Fibroblast of skin of back (primary cell): ENCODE results near the gene REG4.
"Not testable (repeated sequence)": the region's sequence is repeated elsewhere in the genome, so short reads cannot be mapped to it uniquely, and the experiment has no call there.

Experiments
- DNase-seq: peaks from one replicate; pipeline ENCODE4 v3.0.0-alpha.2; 2013

REG4 gene

DNA sequence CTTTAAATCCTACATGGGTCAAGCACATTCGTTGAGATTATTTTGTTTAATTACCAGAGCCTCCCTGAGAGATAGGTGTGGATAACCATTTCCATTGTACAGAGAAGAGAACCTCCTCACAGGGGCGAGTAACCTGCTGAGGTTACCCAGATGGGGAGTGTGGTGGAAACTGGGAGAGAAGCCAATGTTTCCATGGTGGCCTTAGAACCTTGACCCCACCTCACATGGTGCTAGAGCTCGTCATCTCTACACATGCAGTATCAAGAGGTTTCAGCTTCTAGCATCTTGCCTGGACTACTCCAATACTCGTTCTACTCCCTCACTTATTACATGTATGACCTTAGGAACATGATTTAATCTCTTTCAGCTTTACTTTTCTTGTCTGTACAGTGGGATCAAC is 4.8 kb downstream of the REG4 start:
- DNase-seq, result no peak

DNA sequence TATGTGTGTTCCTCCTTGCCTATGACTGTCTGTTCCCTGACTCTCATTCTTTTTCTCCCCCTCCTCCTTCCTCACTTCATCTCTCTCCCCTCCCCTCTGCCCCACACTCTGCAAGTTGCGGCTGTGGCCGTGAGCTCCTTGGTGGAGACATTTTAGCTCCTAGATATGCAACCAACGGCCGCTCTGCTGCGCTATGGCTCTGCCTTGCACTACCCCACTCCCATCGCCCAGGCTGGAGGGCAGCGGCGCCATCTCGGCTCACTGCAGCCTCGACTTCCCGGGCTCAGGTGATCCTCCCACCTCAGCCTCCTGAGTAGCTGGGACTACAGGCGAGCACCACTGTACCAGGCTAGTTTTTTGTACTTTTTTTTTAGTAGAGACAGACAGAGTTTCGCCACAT is 5.5 kb downstream of the REG4 start:
- no peak for DNase-seq

DNA sequence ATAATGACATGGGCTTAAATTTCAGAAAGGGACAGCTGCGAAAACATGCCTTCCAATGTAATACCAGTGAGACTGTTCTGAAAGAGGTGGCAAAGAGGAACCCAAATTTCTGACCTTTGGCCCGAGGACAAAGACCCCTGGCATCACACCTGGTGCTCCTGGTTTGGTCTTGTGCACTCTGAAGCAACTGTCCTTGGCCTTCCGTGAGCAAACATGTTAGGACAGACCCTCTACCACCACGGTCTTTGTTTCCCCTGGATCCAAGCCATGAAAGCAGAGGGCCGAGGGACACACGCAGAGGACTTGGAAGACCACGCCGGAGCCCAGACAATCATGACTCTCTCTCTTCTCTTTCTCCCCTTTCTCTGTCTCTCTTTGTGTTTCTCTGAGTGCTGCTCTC is 6.0 kb downstream of the REG4 start:
- no peak for DNase-seq

DNA sequence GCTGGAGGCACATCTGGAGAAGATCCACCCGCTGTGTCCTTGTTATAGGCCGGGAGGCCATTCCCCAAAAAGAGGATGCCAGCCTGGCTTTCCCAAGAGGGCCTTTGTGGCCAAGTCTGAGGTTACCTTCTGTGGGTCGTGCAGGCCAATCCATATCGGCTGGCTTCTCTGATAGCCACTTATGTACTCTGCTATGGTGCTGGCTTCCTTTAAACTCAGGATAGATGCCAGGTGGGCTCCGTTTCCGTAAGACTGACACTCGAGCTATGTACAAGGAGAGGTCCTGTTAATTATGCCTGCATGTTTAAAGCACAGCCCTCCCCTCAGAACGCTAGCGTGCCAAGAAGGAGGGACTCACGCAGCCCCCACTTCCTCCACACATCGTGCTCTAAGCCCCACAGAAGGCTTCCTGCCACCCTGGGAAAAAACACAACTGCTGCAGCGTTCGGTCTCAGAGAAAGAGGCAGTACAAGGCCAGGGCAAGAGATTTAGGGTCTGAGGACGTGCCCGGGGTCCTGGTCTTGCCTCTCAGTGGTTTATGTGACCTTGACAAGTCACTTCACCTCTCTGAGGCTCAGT is 11.6 kb downstream of the REG4 start:
- DNase-seq, result no peak

DNA sequence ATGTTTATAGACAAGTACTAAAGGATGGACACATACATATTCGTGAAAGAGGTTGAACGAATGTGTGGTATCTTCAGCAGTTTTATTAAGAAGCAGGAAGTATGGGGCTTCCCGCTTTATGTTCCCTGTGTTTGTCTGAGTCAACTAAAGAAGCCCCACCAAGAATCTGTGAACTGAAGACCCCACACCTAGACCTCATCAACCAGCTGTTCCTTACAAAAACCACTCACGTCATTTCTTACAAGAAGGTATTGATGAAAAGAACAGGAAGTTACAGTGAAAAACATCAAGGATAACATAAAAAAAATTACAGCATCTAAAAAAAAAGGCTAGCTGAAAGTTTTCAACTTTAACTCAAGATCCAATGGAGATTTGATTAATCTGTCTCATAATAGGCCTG is 12.3 kb downstream of the REG4 start:
- DNase-seq, result no peak

DNA sequence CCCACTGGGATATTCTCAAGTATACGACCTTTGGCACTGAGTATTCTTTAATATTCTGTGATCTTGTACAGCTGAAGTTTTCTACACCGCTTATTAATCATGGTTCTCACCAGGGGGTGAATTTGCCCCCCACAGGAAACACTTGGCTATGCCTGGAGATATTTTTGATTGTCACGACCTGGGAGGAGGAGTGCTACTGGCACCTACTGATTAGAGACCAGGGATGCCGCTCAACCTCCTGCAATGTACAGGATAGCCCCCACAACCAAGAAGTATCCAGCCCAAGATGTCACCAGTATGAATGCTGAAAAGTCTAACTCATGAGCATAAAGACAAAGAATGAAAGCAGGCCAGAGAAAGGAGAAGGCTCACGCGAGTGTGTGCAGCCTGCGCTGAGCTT is 13.7 kb downstream of the REG4 start:
- no peak for DNase-seq

DNA sequence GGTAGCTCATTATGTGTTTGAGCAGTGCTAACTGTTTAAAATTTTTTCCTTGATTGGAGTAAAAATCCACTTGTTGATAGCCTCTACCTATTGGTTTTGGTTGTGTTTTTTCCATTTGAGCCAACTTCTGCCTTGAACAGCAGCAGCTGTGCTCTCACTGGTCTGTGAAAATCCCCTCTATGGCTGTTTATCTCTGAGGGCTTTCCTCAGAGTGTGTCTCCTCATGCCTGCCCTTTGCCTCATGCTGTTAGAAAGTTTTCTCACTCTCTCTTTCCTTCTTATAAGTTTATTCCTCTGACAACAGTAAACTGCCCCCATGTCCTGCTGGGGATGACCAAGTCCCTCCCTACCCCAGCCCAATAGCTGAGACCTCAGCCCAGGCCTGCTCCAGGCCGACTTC is 14.1 kb downstream of the REG4 start:
- no peak for DNase-seq

DNA sequence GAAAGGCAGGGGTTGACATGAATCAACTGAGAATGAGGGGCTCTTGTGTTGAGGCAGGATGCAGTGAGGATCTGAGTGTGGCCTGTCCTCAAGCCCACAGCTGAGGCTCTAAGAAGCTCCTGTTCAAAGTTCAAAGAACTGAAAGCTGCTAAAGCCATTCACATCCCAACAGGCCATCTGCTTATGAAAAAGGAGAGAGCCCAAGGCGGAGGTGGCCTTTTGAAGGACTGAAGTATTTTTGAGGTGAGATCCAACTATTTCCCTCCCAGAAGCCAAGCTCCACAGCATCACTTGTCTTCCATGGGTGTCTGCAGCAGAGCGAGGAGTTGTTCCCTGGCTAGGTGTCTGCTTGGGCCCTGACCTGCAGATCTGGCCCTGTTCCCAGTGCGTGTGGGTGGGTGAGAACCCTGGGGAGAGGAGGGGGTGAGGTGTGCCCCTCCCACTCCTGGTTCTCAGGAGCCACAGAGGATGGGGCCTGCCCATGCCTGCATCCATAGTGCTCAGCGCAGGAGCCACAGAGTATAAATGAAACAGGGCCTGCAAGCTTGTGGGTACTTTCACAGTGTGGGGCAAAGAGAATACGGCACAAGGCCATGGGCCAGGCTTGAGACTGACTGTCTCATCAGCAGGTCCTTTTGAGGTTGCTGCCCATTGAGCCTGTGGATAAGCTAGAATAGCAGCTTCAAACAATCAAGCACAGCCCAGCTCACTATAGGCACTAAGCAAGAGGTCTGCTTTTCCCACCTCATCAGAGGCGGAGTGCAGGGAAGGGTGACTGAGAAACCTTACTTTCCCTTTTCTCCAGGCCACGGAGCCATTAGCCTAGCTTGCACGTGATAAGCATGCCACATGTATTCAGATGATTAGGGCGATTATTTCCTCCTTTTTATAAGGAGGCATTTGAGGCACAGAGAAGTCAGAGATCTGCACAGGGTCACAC is 15.7 kb downstream of the REG4 start:
- no peak for DNase-seq

DNA sequence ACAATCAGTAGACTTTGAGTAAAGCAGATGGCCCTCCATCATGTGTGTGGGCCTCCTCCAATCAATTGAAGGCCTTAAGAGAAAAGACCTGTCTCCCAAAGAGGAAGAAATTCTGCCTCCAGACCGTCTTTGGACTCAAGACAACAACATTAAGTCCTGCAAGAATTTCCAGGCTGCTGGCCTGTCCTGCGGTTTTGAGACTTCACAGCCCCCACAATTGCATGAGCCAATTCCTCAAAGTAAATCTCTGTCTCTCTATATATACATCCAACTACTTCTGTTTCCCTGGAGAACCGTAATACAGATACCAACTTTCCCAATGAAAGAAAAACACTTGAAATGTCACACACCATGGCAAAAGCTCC is 16.4 kb downstream of the REG4 start:
- DNase-seq, result no peak

DNA sequence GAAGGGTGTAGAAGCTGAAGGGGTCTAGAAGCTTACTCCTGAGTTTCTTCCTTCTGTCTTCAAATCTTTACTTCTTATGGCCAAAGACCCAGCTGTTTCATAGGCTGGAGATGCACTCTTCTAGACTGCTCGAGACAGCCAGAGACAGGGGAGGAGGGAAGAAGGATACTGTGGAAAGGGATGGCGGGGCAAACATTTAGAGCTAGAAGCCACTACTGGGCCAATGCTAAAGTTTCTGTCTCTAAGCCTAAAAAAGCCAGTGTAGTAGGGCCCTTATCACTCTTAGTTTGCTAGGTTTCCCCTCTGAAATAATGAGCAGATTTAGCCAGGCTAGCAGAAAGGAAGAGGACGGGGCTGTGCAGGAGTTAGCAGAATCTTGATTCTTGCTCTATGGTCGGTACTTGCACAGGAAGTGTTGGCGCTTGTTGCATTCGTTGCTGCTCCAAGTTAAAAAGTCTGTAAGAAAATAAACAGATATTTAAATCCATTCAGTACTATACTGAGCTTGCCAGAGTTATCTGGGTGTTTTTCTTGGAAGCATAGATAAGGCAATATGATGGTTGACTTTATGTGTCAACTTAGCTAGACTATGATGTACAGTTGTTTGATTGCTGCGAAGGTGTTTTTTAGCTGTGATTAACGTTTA is 16.9 kb downstream of the REG4 start:
- DNase-seq, result no peak

DNA sequence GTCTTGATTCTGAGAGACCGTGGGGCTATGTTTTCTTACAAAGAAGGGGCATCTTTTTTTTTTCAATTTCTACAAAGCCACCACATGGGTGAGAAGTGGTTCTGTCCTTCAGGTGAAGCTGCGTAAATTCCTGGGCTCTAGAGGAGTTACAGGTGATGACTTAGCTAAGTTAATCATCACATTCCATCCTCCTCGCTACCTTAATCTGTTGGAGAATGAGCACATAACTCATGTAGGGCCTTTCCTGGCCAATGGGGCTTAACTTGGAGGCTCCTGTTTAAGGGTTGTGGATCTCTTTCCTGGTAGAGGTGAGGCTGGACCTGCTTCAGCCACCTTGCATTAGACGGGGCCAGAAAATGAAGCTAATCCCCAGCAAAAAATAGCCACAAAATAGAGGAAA is 19.9 kb downstream of the REG4 start:
- no peak for DNase-seq

DNA sequence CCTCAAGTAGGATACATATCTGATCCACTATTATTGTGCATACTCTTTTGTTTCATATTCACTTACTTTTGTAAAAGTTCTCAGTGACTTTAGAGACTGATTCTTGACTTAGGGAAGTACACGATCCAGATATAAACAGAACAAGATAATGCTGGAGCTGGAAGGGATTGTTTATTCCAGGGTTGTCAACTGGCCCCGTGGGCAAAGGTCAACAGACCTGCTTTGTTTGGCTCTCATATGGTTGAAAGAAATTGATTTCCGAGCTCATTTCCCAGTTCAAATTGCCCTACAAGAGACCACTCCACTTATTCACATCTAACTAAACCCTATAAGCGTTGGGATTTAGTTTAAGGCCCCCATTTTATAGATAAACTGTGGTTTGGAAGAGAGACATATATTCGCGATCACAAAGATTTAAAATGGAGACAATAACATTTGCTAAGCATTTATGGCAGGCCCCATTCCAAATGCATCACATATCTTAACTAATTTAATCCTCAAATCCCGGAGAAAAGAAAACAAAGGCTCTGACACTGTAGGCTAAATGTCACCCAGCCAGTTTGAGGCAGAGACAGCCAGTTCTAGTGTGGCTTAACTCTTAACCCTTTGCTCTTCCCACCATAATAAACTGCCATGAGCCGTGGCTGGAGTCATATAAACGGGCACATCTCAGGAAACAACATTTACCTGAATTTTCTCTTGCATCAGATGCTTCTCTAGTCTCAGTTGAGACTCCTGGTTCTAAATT is 20.6 kb downstream of the REG4 start:
- no peak for DNase-seq

DNA sequence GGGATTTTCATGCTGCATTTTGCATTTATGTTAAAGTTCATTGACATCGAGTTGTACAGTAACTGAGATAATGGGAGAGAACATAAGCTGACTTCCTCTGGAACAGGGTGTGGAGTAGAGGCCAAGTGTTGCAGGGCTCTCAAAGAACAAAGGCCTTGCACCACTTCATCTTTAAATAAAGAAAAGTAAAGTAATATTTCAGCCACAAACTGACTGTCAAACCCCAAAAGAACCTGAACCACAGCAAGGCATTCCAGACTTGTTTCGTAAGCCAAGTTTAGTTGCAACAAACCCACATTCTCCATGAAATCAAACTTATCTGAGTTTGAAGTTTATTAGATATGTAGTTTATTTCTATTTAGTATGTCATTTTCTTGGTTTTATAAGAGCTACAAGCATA is 23.5 kb downstream of the REG4 start:
- DNase-seq, result no peak

DNA sequence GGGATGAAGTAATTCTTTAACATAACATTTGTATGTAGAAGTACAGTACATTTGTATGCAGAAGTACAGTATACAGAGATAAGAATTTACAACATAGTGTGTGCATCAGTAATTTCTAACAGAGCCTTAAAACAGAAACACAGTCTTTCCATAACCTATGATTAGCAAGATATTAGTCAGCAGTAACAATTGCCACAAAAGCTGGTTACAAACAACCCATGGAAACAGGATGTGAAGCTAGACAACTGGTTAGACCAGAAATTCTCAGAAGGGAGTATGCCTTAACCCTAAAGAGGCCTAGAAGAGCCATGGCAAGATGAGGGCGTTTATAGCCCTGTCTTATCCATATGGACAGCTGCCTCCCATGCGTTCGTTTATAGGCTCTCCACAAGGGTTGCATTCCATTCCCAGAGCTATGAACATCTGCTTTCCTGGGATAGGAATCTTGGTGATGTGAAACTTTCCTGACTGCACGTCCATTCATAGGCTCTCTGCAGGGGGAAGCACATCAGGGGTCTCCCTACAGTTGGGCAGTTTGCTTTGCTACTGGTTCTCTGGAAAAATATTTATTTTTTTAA is 24.7 kb downstream of the REG4 start:
- not testable (repeated sequence) for DNase-seq

DNA sequence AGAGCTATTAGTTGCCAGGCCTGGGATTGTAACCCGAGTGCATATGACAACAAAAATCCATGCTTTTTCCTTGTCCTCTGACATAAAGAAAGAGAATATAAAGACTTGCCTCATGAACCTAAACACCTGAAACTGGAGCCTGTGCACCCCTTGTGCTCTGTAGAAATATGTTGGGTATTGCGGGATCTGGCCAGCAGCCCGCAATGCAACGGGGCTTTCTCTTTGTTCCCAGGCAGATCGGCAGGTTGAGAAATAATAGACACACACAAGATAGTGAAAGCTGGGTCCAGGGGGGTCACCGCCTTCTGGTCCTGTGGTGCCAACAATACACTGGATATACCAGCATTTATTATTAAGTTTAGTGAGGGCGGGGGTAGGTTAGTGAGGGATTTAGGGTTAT is 25.2 kb downstream of the REG4 start:
- DNase-seq, result not testable (repeated sequence)

DNA sequence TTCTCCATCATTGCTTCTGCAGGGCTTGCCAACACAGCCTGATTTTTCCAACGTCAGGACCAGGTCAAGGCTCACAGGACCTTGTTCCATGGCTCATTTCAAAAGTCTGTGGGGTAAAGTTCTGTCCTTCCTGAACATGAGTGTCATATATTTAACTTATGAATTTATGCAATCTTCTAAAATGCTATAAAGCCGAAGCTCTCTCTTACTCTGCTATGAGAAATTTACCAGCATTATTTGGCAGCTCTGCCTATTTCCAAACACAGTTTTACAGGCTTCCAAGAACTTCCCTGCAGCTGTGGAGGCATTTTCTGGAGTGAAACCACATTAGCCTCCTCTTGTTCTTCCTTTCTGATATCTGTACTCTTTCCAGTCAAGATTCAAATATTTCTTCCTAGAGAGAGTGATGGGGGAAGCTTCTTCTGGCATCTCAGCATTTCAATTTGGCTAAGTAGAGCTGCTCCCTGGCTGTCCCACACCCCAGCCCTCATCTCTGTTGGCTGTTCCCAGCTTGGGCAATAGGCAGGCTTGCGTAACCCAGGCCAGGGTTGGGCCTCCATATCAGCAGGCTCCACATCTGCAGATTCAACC is 27.0 kb downstream of the REG4 start:
- no peak for DNase-seq

DNA sequence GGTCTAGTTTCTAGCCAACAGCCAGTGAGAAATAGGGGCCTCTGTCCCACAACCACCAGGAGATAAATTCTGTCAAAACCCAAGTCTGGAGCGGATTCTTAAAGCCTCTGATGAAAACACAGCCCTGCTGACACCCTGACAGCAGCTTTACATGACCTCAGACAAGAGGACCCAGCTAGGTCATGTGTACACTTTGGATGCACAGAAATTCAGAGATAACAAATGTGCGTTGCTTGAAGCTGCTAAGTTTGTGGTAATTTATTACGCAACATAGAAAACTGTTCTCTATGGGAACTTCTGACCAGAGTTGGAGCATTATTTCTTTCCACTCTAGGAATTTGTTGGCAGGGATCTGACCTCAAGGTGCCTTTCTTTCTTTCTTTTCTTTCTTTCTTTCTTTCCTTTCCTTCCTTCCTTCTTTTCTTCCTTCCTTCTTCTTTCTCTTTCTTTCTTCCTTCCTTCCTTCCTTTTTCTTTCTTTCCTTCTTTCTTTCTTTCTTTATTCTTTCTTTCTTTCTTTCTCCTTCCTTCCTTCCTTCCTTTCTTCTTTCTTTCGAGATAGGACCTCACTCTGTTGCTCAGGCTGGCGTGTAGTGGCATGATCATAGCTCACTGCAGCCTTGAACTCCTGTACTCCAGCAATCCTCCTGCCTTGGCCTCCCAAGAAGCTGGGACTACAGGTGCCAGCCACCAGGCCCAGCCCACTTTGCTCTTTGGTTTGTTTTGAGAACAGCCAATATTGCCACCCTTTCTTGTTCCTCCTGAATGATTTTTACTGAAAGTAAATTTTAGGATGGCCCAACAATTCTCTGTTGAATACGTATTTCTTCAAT is 27.7 kb downstream of the REG4 start:
- no peak for DNase-seq

DNA sequence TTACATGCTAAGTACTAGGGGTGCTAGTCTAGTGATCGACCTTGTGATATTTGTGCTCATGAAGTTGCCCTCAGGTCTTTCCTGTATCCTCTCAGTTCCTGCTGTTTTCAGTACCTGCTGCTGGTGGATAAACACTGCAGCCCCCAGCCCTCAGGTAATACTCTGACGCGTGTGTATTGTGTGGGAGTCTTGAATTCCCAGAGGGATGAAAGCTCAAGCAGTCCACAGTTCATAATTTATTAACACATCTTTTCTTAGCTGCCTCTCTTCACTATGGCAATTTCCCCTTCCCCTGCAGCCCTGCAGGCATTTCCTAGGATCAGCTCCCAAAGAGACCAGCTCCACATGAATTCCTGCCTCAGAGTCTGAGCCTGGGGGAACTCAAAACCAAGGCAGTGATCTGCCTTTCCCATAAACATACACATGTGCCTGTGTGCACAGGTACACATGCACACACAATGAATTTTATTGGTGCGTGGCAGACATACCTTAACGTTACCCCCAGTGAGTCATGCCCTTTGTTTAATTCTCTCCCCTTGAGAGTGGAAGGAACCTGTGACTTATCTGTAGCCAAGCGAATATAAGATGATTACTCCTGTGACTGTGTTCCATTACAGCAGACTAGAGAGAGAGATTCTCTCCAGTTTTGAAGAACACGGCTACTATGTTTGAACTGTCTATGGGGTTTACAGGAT is 28.5 kb downstream of the REG4 start:
- DNase-seq, result no peak

DNA sequence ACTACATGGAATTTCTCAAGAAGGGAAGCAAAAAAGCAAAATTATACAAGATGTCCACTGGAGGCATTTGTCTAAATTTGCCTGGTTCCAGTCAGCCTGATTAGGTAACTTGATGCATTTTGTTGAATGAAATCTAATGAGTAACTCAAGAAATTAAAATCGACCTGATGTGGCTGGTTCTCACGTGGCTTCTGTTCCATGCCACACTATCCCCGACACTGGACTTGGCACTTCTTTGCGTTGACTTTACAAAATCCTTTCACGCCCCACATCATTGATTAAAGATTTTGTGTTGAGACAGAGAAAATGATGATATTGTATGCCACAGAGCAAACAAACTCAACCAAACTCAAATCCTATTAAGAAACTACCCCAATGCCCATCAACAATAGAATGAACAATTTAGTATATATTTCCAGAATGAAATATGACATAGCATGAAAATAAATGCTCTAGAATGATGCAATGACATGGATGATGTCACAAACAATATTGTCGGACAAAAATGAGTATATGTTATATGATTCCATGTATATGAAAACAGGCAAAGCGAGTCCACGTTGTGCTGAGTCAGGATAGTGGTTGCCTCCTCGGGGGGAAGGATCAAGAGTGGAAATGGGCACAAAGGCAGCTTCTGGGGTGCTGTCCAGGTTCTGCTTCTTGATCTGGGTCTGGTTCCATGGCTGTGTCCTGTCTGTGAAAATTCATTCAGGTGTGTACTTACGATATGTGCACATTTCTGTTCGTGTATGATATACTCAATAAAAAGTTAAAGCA is 29.6 kb downstream of the REG4 start:
- DNase-seq, result no peak

DNA sequence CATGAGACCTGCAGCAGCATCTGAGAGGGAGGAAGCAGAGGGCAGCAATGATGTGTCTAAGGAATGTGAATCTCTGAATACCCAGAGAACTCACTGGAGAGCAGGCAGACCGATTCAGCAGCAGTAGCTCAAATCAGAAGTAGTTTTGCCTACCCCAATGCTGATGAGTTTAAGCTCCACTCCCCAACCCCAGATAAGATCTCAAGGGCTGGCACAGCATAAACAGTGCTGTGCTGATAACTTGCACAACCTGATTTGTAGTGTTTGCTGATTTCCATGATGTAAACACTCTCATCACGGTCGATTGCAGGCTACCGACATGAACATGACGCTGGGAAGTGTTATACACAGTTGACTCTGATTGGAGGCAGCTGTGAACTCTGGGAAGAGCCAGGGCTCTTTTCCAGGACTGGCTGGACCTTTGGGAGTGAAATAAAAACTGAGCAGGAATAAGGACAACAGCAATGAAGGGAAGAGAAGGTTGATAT is 31.3 kb downstream of the REG4 start:
- peak; percentile 15 for DNase-seq
